GM20431 (cell line): ENCODE measurements around the gene HOATZ.

ENCODE experiments used
- in situ Hi-C: fragments of 300-500 bp; cut with MseI, MboI; formaldehyde crosslinking; loops from one replicate; pipeline ENCODE4 v1.15.0; 2020; ENCODE audit warnings: low sequenced_read_pairs; ENCODE audit not compliant: unreplicated experiment

Gene HOATZ

GRCh38 chr11:111514216-111515031, at the start of gene HOATZ:
HOATZ (plus strand) TSS chr11:111514778; CDS start chr11:111514785, 7 bp downstream.
- in situ Hi-C loops: no loop called here

DNA sequence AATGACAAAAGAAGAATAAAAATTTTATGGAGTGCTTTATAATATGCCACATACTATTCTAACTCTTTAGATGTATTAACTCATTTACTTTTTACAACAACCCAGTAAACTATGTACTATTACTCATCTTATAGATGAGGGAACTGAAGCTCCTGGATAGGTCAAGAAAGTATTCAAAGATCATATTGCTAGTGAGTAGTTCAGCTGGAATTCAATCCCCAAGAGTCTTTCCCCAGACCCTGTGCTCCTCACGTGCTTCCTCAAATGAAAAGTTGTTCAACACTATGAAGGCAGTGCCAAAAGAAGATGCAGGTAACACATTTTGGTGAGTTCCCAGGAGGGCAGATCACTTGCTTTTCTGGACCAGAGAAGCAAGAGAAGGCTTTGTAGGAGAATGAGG, 49.2 kb upstream of the HOATZ start:
- in situ Hi-C loops: no loop called here

DNA sequence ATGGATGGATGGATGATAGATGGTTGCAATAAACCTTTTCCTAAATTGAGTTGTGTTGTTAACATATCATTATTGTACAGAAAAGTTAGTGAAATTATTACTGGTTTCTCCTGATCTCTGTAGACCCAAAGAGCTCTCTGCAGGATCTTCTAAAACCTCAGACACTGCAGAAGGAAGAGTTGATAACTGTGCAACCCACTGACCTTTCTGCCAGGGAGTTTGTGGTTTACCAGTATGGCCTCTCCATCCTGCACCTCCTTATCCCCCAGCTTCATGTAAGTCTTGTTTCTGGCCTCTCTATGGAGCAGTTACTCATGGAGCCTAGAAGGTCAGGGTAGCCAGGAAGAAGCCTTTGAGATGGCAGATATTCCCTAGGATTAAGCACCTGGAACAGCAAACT, 48.0 kb upstream of the HOATZ start:
- in situ Hi-C loops: no loop called here

DNA sequence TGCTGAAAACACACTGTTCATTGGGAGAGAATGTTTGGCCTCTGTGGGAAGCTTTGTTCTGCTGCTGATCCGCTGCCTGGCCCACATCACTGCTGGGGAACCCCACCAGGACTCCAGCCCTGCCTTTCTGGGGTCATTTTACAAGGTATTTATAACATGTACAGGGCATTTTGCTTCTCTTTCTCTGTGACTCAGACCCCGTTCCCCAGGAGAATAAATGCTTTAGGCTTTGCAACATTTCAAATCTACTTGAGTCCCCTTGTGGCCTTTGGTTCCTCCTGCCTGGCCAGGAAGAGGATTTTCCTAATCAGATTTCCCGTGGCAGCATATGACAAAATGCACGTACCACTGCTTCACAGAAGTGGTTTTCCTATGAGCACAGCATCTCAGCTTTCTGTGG, 45.4 kb upstream of the HOATZ start:
- in situ Hi-C loops: no loop called here

- in situ Hi-C loops: no loop called here
Measured at GRCh38 chr11:111472228-111472627, 42.4 kb upstream of the HOATZ start.

DNA sequence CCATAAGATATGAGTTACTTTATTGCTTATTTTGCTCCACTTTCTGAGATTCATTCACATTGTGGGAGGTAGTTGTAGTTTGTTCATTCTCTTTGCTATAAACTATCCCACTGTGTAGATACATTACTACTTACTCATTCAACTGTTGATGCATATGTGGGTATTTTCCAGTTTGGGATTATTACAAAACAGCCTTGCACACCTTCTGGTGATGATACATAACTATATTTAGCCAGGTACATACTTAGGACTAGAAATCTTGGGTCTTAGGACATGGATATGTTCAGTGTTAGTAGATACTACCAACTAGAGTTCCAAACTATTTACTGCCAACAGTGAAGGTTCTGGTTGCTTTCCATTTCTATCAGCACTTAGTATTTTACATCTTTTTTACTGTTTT, 40.1 kb upstream of the HOATZ start:
- in situ Hi-C loops: no loop called here

DNA sequence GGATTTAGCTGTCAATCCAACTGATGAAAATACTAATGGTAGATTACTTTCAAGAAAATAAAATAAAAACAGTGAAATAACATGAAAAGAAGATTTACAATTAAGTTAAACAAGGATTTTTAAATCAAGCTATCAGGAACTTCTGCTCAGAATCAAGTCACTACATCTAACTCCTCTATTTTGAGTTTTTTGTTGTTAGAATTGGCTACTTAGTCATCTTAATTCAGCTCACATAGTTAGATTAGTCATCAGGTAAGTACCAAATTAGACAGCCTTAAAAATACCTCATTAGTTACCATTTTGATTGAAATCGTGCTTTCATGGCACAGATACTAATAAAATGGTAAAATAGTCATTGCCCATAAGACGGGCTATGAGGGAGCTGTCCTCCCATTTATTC, 38.2 kb upstream of the HOATZ start:
- in situ Hi-C loops: no loop called here

DNA sequence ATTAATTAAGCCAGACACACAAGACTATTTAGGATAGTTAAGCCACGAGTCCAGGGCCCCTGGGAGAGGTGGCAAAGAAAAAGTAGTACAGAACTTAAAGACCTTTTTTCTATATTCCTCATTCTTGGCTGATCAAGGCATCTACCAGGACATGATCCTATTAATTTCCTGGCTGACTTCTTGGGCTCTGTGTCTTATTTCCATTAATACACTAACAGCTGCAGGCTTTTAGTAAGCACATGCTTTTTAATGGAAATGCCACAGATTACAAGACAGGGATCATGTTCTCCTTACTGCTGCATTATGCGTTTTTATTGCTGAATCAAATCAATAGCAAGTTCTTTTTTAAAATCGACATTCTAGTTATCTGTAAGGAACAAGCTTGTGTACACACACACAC, 37.6 kb upstream of the HOATZ start:
- in situ Hi-C loops: no loop called here

- in situ Hi-C loops: no loop called here
Measured at GRCh38 chr11:111477898-111478297, 36.7 kb upstream of the HOATZ start.

GRCh38 chr11:111479666-111480065, 34.9 kb upstream of the HOATZ start:
- in situ Hi-C loops: no loop called here

GRCh38 chr11:111483431-111483830, 31.1 kb upstream of the HOATZ start:
- in situ Hi-C loops: no loop called here

DNA sequence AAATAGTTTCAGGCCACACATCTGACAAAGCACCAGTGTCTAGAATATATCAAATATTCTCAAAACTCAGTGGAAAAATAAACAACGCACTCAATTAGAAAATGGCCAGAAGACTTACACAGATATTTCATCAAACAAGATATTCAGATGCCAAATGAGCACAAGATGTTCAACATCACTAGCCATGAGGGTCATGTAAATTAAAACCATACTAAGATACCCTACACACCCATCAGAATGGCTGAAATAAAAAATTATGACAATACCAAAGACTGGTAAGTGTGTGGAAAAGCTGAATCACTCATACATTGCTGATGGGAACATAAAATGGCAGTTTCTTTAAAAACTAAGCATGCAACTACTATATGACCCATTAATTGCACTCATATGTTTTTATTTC, 24.1 kb upstream of the HOATZ start:
- in situ Hi-C loops: no loop called here

DNA sequence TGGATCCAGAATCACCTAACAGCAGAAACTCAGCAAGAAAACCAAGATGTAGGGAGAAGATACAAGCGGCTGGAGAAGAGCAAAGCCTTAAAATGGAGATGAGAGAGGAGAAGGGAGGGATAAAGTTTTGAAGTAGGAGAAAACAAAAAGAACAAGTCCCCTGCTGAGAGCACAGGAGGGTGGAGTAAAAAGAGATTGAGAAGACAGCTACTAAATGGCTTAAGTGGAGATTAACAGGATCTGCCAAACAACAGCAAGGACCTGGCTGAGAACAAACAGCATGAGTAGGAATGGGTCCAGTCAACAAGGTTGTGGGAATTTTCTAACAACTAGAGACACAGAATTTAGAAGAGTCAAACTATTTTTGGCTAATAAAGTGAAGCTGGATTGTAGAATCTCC, 20.5 kb upstream of the HOATZ start:
- in situ Hi-C loops: no loop called here

- in situ Hi-C loops: no loop called here
Measured at GRCh38 chr11:111499483-111499882, 15.1 kb upstream of the HOATZ start.

- in situ Hi-C loops: no loop called here
Measured at GRCh38 chr11:111500481-111500880, 14.1 kb upstream of the HOATZ start.

DNA sequence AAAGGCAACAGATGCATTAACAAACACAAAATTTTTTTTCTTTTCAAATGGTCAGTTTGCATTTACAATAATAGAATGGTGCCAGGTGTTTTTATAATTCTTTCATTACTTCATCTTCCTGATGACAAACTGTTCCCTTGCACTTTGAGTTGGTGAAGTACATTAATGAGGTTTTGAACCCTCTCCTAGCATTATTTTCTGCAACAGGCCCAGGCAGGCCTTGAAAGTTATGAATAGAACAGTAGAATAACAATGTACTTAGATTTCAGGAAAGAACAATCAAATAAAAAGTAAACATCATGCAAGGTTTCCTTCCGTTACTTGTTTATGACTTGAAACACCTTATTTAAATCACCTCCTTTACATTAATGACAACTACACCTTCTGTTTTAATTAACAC, 12.0 kb upstream of the HOATZ start:
- in situ Hi-C loops: no loop called here

GRCh38 chr11:111510311-111510710, 4.3 kb upstream of the HOATZ start:
- in situ Hi-C loops: no loop called here

GRCh38 chr11:111512296-111513239, 2.0 kb upstream of the HOATZ start, which contains the start of gene BTG4:
BTG4 (minus strand) TSS chr11:111512386; CDS start chr11:111498776, 13,610 bp downstream.
- in situ Hi-C loops: no loop called here

- in situ Hi-C loops: no loop called here
Measured at GRCh38 chr11:111513240-111513605, 1.4 kb upstream of the HOATZ start.

GRCh38 chr11:111515591-111515990, 1.0 kb downstream of the HOATZ start:
- in situ Hi-C loops: no loop called here

- in situ Hi-C loops: no loop called here
Measured at GRCh38 chr11:111518668-111519067, 4.1 kb downstream of the HOATZ start.
